Naive B cell (primary cell): ENCODE measurements around the gene ARL13B. TPM values are rescaled to one million over a fixed set of nuclear protein-coding genes. Genes with fewer than 3 reads are reported as not detected.
"Not testable (repeated sequence)": the region's sequence is repeated elsewhere in the genome, so short reads cannot be mapped to it uniquely, and the experiment has no call there.

Experiments
- ATAC-seq, 2 donors: fragments of 150-1000 bp; cut with Tn5 transposase; 2 replicates each; pipeline ENCODE4 v1.10.0; 2021; ENCODE audit warnings: low read depth in 2 of 2, mild to moderate bottlenecking in 2 of 2, moderate library complexity in 2 of 2
- DNase-seq: peaks from one replicate; pipeline ENCODE4 v3.0.0; 2022
- H3K27ac Mint-ChIP-seq, 6 donors: one replicate each; pipeline ENCODE4 v1.8.0; 2020 to 2022; ENCODE audit warnings: mild to moderate bottlenecking in 6 of 6, mixed read lengths in 6 of 6, moderate library complexity in 5 of 6, inconsistent platforms in 2 of 6
- H3K27me3 Mint-ChIP-seq, 3 donors: one replicate each; pipeline ENCODE4 v1.8.0; 2021 to 2022; ENCODE audit warnings: mixed read lengths in 3 of 3, mild to moderate bottlenecking in 1 of 3
- H3K36me3 Mint-ChIP-seq, 2 donors: one replicate each; pipeline ENCODE4 v1.8.0; 2020 to 2022; ENCODE audit warnings: mixed read lengths in 2 of 2, inconsistent platforms in 1 of 2, mild to moderate bottlenecking in 1 of 2
- H3K4me1 Mint-ChIP-seq, 3 donors: one replicate each; pipeline ENCODE4 v1.8.0; 2020 to 2022; ENCODE audit warnings: mixed read lengths in 3 of 3, inconsistent platforms in 1 of 3, mild to moderate bottlenecking in 1 of 3, moderate library complexity in 1 of 3
- H3K4me3 Mint-ChIP-seq, 8 donors: one replicate each; pipeline ENCODE4 v1.8.0; 2020 to 2022; ENCODE audit warnings: mild to moderate bottlenecking in 8 of 8, mixed read lengths in 8 of 8, moderate library complexity in 8 of 8, inconsistent platforms in 2 of 8
- H3K9me3 Mint-ChIP-seq, 7 donors: one replicate each; pipeline ENCODE4 v1.8.0; 2020 to 2022; ENCODE audit warnings: mixed read lengths in 7 of 7, mild to moderate bottlenecking in 5 of 7, inconsistent platforms in 2 of 7, moderate library complexity in 1 of 7
- polyA plus RNA-seq, 6 donors: library from polyadenylated mRNA; unstranded; fragments of 300-500 nt; fragmentation: Illumina TruSeq; gene quantifications; one replicate each; pipeline ENCODE4 v1.2.3, GENCODE V29; 2021; ENCODE audit warnings: low read depth in 6 of 6

Gene ARL13B
- 10 to 100 TPM in 2 of 6 donors, 1 to 10 TPM in 4; 4.4 to 13.8 (median 7.4) TPM for polyA plus RNA-seq

- DNase-seq, result peak; percentile 93
- H3K27ac Mint-ChIP-seq, result peak within 1 kb of the TSS; percentile 92 to 97 (median 95)
- peak within 1 kb of the TSS; percentile 75 to 97 (median 90) for H3K4me3 Mint-ChIP-seq
- peaks cover 7 to 19% (median 12%) of the 10 kb centered on the region in 3 donors for H3K4me1 Mint-ChIP-seq
- no peaks in the 10 kb centered on the region for H3K9me3 Mint-ChIP-seq
- H3K36me3 Mint-ChIP-seq, result no peaks in the 10 kb centered on the region
- H3K27me3 Mint-ChIP-seq, result peaks cover 4 to 7% (median 6%) of the 10 kb centered on the region in 3 donors
- ATAC-seq, result peak; percentile 96 to 99
These were observed at the start of gene ARL13B for GRCh38 chr3:93979850-93980676. Gene ARL13B, plus strand, starts transcription at chr3:93980155. Its CDS starts 269 bp downstream, at chr3:93980424.

- peaks cover 0 to 5% (median 0%) of the 10 kb centered on the region in 3 donors for H3K27me3 Mint-ChIP-seq
- no peak overlapping the region for H3K27ac Mint-ChIP-seq
- H3K36me3 Mint-ChIP-seq, result no peaks in the 10 kb centered on the region
- no peaks in the 10 kb centered on the region for H3K9me3 Mint-ChIP-seq
- DNase-seq (no peak), ATAC-seq (no peak)
- no peaks in the 10 kb centered on the region for H3K4me1 Mint-ChIP-seq
- no peak overlapping the region for H3K4me3 Mint-ChIP-seq
These were observed 48.2 kb upstream of the ARL13B start for GRCh38 chr3:93931597-93932229.

- peaks cover 0 to 7% (median 0%) of the 10 kb centered on the region in 3 donors for H3K4me1 Mint-ChIP-seq
- no peaks in the 10 kb centered on the region for H3K36me3 Mint-ChIP-seq
- H3K9me3 Mint-ChIP-seq, result no peaks in the 10 kb centered on the region
- no peaks in the 10 kb centered on the region for H3K27me3 Mint-ChIP-seq
- no peak for DNase-seq
- ATAC-seq, result no peak
- H3K4me3 Mint-ChIP-seq, result no peak overlapping the region
- no peak overlapping the region for H3K27ac Mint-ChIP-seq
These were observed 45.4 kb upstream of the ARL13B start for GRCh38 chr3:93934366-93935046.

GRCh38 chr3:93936549-93936948 lies 43.4 kb upstream of the ARL13B start:
- DNase-seq, result no peak
- H3K9me3 Mint-ChIP-seq, result no peaks in the 10 kb centered on the region
- H3K27me3 Mint-ChIP-seq, result no peaks in the 10 kb centered on the region

GRCh38 chr3:93937485-93937884 lies 42.5 kb upstream of the ARL13B start:
- not testable (repeated sequence) for H3K27ac Mint-ChIP-seq, H3K27me3 Mint-ChIP-seq, H3K4me3 Mint-ChIP-seq, H3K9me3 Mint-ChIP-seq, DNase-seq, H3K4me1 Mint-ChIP-seq, ATAC-seq, H3K36me3 Mint-ChIP-seq

More at GRCh38 chr3:93936549-93936948, 43.4 kb upstream of the ARL13B start:
- H3K4me3 Mint-ChIP-seq, result no peak overlapping the region
- no peak for ATAC-seq
- no peak overlapping the region for H3K27ac Mint-ChIP-seq
- H3K36me3 Mint-ChIP-seq, result no peaks in the 10 kb centered on the region
- H3K4me1 Mint-ChIP-seq, result peaks cover 0 to 7% (median 0%) of the 10 kb centered on the region in 3 donors

- not testable (repeated sequence) for H3K27ac Mint-ChIP-seq, H3K4me3 Mint-ChIP-seq, H3K4me1 Mint-ChIP-seq, H3K36me3 Mint-ChIP-seq, DNase-seq, ATAC-seq
- Mint-ChIP-seq H3K9me3 (peaks cover 2 to 19% (median 10%) of the 10 kb centered on the region in 7 donors), H3K27me3 (peaks cover 0 to 21% (median 6%) of the 10 kb centered on the region in 3 donors)
These were observed 30.0 kb upstream of the ARL13B start for GRCh38 chr3:93949958-93950357.

- H3K27ac Mint-ChIP-seq, result no peak overlapping the region
- DNase-seq (no peak), ATAC-seq (no peak)
- H3K36me3 Mint-ChIP-seq, result no peaks in the 10 kb centered on the region
- H3K27me3 Mint-ChIP-seq, result peaks cover 5 to 8% (median 5%) of the 10 kb centered on the region in 3 donors
- H3K4me1 Mint-ChIP-seq, result no peaks in the 10 kb centered on the region
- peaks cover 0 to 9% (median 2%) of the 10 kb centered on the region in 7 donors for H3K9me3 Mint-ChIP-seq
- H3K4me3 Mint-ChIP-seq, result no peak overlapping the region
These were observed 18.9 kb upstream of the ARL13B start for GRCh38 chr3:93961026-93961425.

GRCh38 chr3:93961489-93961888 lies 18.5 kb upstream of the ARL13B start:
- Mint-ChIP-seq H3K4me3 (no peak overlapping the region), H3K27ac (no peak overlapping the region), H3K9me3 (peaks cover 0 to 7% (median 1%) of the 10 kb centered on the region in 7 donors), H3K36me3 (no peaks in the 10 kb centered on the region), H3K4me1 (no peaks in the 10 kb centered on the region), H3K27me3 (peaks cover 5 to 8% (median 5%) of the 10 kb centered on the region in 3 donors)
- ATAC-seq (no peak), DNase-seq (no peak)

GRCh38 chr3:93962798-93963197 lies 17.2 kb upstream of the ARL13B start:
- no peak for ATAC-seq
- Mint-ChIP-seq H3K36me3 (no peaks in the 10 kb centered on the region), H3K27ac (peak overlapping the region in 1 of 6 donors; percentile 9), H3K4me3 (no peak overlapping the region), H3K4me1 (no peaks in the 10 kb centered on the region), H3K9me3 (peaks cover 0 to 7% (median 0%) of the 10 kb centered on the region in 7 donors), H3K27me3 (peaks cover 5 to 14% (median 5%) of the 10 kb centered on the region in 3 donors)
- no peak for DNase-seq

GRCh38 chr3:93965106-93965505 lies 14.8 kb upstream of the ARL13B start:
- not testable (repeated sequence) for H3K4me1 Mint-ChIP-seq, DNase-seq, H3K4me3 Mint-ChIP-seq, ATAC-seq, H3K36me3 Mint-ChIP-seq, H3K27ac Mint-ChIP-seq, H3K9me3 Mint-ChIP-seq
- peaks cover 0 to 14% (median 5%) of the 10 kb centered on the region in 3 donors for H3K27me3 Mint-ChIP-seq

- H3K9me3 Mint-ChIP-seq, result peaks cover 0 to 7% (median 0%) of the 10 kb centered on the region in 7 donors
- peaks cover 10 to 22% (median 11%) of the 10 kb centered on the region in 3 donors for H3K27me3 Mint-ChIP-seq
- H3K36me3 Mint-ChIP-seq, result no peaks in the 10 kb centered on the region
- peaks cover 12 to 15% (median 14%) of the 10 kb centered on the region in 3 donors for H3K4me1 Mint-ChIP-seq
- H3K4me3 Mint-ChIP-seq, result no peak overlapping the region
- ATAC-seq (no peak), DNase-seq (no peak)
- no peak overlapping the region for H3K27ac Mint-ChIP-seq
These were observed 10.5 kb upstream of the ARL13B start for GRCh38 chr3:93969443-93969842.

GRCh38 chr3:93969997-93970396 lies 10.0 kb upstream of the ARL13B start:
- no peak for DNase-seq
- Mint-ChIP-seq H3K9me3 (peaks cover 0 to 3% (median 0%) of the 10 kb centered on the region in 7 donors), H3K27me3 (peaks cover 11 to 22% (median 11%) of the 10 kb centered on the region in 3 donors), H3K27ac (no peak overlapping the region), H3K4me1 (peaks cover 12 to 15% (median 14%) of the 10 kb centered on the region in 3 donors), H3K36me3 (no peaks in the 10 kb centered on the region), H3K4me3 (no peak overlapping the region)
- no peak for ATAC-seq
